ENCODE data around the gene GPRC5C.

DNA sequence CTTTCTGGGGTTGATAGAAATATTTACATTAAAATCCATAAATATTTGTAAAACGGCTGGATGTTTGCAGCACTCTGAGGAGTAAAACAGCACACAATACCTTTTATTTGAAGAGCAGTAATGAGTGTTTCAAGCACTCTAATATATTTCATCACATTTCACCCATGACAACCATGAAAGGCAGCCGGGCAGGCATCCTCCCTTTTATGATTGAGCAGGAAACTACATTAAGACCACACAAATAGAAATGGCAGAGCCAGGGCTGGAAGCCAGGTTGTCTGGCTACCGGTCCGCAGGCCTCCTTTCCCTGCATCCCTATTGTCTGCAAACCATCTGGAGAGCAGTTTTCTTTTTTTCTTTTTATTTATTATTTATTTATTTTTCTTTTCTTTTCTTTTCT is 23.1 kb upstream of the GPRC5C start:
- no peak for TF ChIP-seq POLR2AphosphoS5 (IDR thresholded peaks at IDR 0.05; ENCODE audit: low read depth)
- TF ChIP-seq, protein P1, sequence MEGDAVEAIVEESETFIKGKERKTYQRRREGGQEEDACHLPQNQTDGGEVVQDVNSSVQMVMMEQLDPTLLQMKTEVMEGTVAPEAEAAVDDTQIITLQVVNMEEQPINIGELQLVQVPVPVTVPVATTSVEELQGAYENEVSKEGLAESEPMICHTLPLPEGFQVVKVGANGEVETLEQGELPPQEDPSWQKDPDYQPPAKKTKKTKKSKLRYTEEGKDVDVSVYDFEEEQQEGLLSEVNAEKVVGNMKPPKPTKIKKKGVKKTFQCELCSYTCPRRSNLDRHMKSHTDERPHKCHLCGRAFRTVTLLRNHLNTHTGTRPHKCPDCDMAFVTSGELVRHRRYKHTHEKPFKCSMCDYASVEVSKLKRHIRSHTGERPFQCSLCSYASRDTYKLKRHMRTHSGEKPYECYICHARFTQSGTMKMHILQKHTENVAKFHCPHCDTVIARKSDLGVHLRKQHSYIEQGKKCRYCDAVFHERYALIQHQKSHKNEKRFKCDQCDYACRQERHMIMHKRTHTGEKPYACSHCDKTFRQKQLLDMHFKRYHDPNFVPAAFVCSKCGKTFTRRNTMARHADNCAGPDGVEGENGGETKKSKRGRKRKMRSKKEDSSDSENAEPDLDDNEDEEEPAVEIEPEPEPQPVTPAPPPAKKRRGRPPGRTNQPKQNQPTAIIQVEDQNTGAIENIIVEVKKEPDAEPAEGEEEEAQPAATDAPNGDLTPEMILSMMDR (IDR thresholded peaks at IDR 0.05; ENCODE audit: insufficient read depth, low read length): no peak
